IPS-18a (cell line): ENCODE measurements around the gene HSPA1L.
"Not testable (repeated sequence)": the region's sequence is repeated elsewhere in the genome, so short reads cannot be mapped to it uniquely, and the experiment has no call there.

Source experiments
- H3K27ac ChIP-seq: one replicate; pipeline ENCODE4 v1.5.1; 2013; ENCODE audit warnings: low read length
- H3K27me3 ChIP-seq: one replicate; pipeline ENCODE4 v1.6.1; 2013; ENCODE audit warnings: mild to moderate bottlenecking, low read length; ENCODE audit not compliant: control insufficient read depth, insufficient read depth
- H3K36me3 ChIP-seq: one replicate; pipeline ENCODE4 v1.6.1; 2013; ENCODE audit warnings: low read depth, low read length; ENCODE audit not compliant: control insufficient read depth
- H3K4me1 ChIP-seq: one replicate; pipeline ENCODE4 v1.6.1; 2013; ENCODE audit warnings: low read depth, low read length; ENCODE audit not compliant: control insufficient read depth
- H3K4me3 ChIP-seq: one replicate; pipeline ENCODE4 v1.5.1; 2013; ENCODE audit warnings: low read length
- H3K9ac ChIP-seq: one replicate; pipeline ENCODE4 v1.6.1; 2013; ENCODE audit warnings: mild to moderate bottlenecking, low read length, moderate library complexity
- H3K9me3 ChIP-seq: one replicate; pipeline ENCODE4 v1.6.1; 2013; ENCODE audit warnings: low read depth, low read length; ENCODE audit not compliant: control insufficient read depth

HSPA1L gene

GRCh38 chr6:31834367-31835250, 19.5 kb upstream of the HSPA1L start:
- Histone ChIP-seq H3K4me1 (no peaks in the 10 kb centered on the region), H3K9ac (peak overlapping the region; percentile 94), H3K4me3 (peak overlapping the region; percentile 95), H3K27ac (peak overlapping the region; percentile 91), H3K27me3 (no peaks in the 10 kb centered on the region), H3K9me3 (no peaks in the 10 kb centered on the region), H3K36me3 (peaks cover 37% of the 10 kb centered on the region)

GRCh38 chr6:31831350-31832215, 16.5 kb upstream of the HSPA1L start:
- H3K27me3 ChIP-seq: no peaks in the 10 kb centered on the region
- H3K4me1 ChIP-seq: peaks cover 1% of the 10 kb centered on the region
- H3K9ac ChIP-seq: no peak overlapping the region
- H3K4me3 ChIP-seq: peak overlapping the region; percentile 67
- H3K27ac ChIP-seq: no peak overlapping the region
- H3K36me3 ChIP-seq: peaks cover 8% of the 10 kb centered on the region
- H3K9me3 ChIP-seq: no peaks in the 10 kb centered on the region

- Histone ChIP-seq H3K9me3 (no peaks in the 10 kb centered on the region), H3K36me3 (peaks cover under 1% of the 10 kb centered on the region), H3K27me3 (no peaks in the 10 kb centered on the region), H3K4me3 (peak overlapping the region; percentile 67), H3K27ac (no peak overlapping the region), H3K9ac (peak overlapping the region; percentile 58), H3K4me1 (peaks cover 6% of the 10 kb centered on the region)
Measured at GRCh38 chr6:31830886-31831335, 15.8 kb upstream of the HSPA1L start.

GRCh38 chr6:31829633-31830283, 14.7 kb upstream of the HSPA1L start:
- no peaks in the 10 kb centered on the region for H3K9me3 ChIP-seq
- peak overlapping the region; percentile 58 for H3K9ac ChIP-seq
- peaks cover 15% of the 10 kb centered on the region for H3K4me1 ChIP-seq
- no peaks in the 10 kb centered on the region for H3K27me3 ChIP-seq
- H3K36me3 ChIP-seq: no peaks in the 10 kb centered on the region
- no peak overlapping the region for H3K27ac ChIP-seq
- H3K4me3 ChIP-seq: peak overlapping the region; percentile 67

GRCh38 chr6:31827286-31828079, 12.4 kb upstream of the HSPA1L start, which contains the start of gene HSPA1B:
HSPA1B (plus strand) TSS chr6:31827738; CDS start chr6:31827951, 213 bp downstream.
- no peaks in the 10 kb centered on the region for H3K9me3 ChIP-seq
- peak within 1 kb of the TSS; percentile 61 for H3K9ac ChIP-seq
- no peaks in the 10 kb centered on the region for H3K27me3 ChIP-seq
- peak within 1 kb of the TSS; percentile 74 for H3K27ac ChIP-seq
- H3K36me3 ChIP-seq: no peaks in the 10 kb centered on the region
- H3K4me3 ChIP-seq: peak within 1 kb of the TSS; percentile 70
- peaks cover 19% of the 10 kb centered on the region for H3K4me1 ChIP-seq

GRCh38 chr6:31826793-31827285, 11.8 kb upstream of the HSPA1L start:
- Histone ChIP-seq H3K36me3 (no peaks in the 10 kb centered on the region), H3K9ac (peak overlapping the region; percentile 61), H3K4me3 (peak overlapping the region; percentile 60), H3K27ac (peak overlapping the region; percentile 74), H3K4me1 (peaks cover 21% of the 10 kb centered on the region), H3K27me3 (no peaks in the 10 kb centered on the region), H3K9me3 (no peaks in the 10 kb centered on the region)

GRCh38 chr6:31825553-31825952, 10.5 kb upstream of the HSPA1L start:
- H3K4me3 ChIP-seq: no peak overlapping the region
- H3K9ac ChIP-seq: peak overlapping the region; percentile 6

GRCh38 chr6:31823592-31824196, 8.6 kb upstream of the HSPA1L start:
- not testable (repeated sequence) for H3K4me3 ChIP-seq, H3K36me3 ChIP-seq, H3K9ac ChIP-seq, H3K9me3 ChIP-seq, H3K27me3 ChIP-seq, H3K27ac ChIP-seq
- peaks cover 21% of the 10 kb centered on the region for H3K4me1 ChIP-seq

More at GRCh38 chr6:31825553-31825952, 10.5 kb upstream of the HSPA1L start:
- no peaks in the 10 kb centered on the region for H3K27me3 ChIP-seq
- H3K36me3 ChIP-seq: no peaks in the 10 kb centered on the region
- no peaks in the 10 kb centered on the region for H3K9me3 ChIP-seq
- H3K27ac ChIP-seq: peak overlapping the region; percentile 25
- peaks cover 21% of the 10 kb centered on the region for H3K4me1 ChIP-seq

- Histone ChIP-seq H3K4me3 (peak overlapping the region; percentile 93), H3K9ac (peak overlapping the region; percentile 91), H3K4me1 (peaks cover 25% of the 10 kb centered on the region)
Measured at GRCh38 chr6:31822036-31822821, 7.1 kb upstream of the HSPA1L start.

More at GRCh38 chr6:31822036-31822821, 7.1 kb upstream of the HSPA1L start:
- Histone ChIP-seq H3K36me3 (no peaks in the 10 kb centered on the region), H3K9me3 (no peaks in the 10 kb centered on the region), H3K27me3 (no peaks in the 10 kb centered on the region), H3K27ac (peak overlapping the region; percentile 93)
